ENCODE results near the gene FNDC11.
"Not testable (repeated sequence)": the region's sequence is repeated elsewhere in the genome, so short reads cannot be mapped to it uniquely, and the experiment has no call there.

Gene FNDC11

DNA sequence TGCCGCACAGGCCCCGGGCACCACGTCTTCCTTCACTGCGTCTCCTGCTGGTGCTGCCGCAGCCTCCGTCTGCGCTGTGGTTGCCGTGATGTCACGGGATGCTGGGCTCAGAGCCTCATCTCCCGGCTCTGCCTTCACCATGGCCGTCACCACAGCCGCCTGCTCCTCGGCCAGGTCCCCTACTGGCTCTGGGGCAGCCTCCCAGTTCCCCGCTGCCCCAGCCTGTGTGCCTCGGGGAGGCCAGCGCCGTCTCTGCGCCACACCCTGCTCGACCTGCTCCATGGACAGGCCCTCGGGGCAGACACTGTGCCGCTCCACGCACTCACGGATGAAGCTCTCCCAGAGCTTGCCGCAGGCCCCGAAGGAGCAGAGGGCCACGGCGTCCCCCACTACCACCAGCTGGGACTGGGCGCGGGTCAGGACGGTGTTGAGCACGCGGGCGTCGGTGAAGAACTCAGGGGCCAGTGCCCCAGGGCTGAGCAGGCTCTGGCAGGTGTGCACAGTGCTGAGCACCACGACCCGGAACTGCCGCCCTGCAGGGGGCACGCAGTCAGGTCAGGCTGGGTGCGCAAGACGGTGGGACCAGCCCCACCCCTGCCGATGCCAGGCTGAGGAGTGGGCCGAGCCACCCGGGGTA is 11.9 kb downstream of the FNDC11 start:
- DNase-seq (ENCODE audit: low read depth in 2 of 2, low spot score in 1 of 2): no peak

DNA sequence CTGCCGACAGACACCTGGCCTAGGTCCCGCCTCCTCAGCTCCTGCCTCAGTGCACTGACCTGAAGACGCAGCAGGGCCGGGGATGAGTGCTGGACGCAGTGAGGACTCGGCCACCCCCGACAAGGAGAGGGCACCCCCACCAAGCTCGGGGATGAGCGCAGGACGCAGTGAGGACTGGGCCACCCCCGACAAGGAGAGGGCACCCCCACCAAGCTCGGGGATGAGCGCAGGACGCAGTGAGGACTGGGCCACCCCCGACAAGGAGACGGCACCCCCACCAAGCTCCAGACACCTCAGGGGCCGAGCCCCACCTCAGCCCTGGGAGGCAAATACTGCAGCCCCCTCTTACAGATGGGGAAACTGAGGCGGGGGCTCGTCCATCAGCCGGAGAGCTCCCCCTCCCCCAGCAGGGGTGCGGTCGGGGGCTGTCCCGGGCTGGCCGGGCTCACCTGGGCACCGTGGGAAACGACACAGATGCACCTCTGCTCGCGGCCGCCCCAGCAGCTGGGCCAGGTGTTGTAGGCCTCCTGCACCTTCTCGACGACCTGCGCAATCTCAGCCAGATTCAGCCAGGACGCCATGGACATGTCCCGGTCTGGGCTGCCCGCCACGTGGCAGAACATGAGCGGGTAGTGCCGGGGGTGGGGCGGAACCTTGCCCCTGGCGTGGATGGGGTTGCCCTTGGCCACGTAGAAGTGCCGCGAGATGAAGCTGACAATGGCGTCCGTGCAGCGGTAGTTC is 12.6 kb downstream of the FNDC11 start:
- no peak for DNase-seq (ENCODE audit: low read depth in 2 of 2, low spot score in 1 of 2)

DNA sequence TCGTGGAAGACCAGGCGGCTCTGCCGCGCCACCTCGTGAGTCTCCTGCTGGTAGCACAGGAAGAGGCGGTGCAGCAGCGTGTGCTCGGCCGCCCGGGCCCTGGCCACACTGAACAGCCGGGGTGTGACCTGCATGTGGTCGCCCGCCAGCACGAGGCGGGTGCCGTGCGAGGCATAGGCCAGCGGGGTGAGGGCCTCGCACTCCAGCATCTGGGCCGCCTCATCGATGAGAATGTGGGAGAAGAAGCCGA is 13.1 kb downstream of the FNDC11 start:
- no peak for DNase-seq (ENCODE audit: low read depth in 2 of 2, low spot score in 1 of 2)

DNA sequence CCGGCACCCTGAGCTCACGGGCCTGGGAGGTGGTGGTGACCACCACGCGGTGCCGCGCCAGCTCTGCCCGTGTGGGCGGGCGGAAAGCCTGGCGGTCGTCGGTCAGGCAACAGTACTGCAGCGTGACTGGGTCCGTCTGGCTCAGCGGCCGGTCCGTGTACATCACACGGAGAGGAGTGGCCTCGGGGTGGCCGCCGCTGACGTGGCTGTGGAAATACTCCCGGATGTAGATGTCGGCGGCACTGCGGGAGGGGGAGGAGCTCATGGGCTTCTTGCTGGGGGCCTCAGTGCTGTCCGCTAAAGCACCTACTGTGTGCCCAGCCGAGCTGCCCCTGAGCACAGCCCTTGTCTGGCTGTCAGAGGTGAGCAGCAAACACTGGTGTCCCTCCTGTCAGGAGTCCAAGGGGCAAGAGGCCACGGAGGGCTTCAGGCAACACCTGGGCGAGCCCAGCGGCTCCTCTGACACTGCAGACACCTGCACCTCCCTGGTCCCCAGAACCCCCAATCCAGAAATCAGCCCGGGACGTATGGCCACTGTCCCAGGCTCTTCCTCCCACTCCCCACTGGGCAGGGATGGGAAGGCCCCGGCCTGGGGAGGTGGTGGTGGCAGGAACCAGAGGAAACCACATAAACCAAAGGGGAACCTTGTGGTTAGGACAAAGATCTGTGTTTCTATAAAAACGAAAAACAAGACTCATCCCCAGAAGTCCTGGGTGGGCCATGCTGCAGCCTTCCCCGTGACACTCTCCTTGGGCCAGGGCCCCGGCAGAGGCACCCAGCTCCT is 13.6 kb downstream of the FNDC11 start:
- peak in 1 of 2 donors; percentile 32 for DNase-seq (ENCODE audit: low read depth in 2 of 2, low spot score in 1 of 2)

DNA sequence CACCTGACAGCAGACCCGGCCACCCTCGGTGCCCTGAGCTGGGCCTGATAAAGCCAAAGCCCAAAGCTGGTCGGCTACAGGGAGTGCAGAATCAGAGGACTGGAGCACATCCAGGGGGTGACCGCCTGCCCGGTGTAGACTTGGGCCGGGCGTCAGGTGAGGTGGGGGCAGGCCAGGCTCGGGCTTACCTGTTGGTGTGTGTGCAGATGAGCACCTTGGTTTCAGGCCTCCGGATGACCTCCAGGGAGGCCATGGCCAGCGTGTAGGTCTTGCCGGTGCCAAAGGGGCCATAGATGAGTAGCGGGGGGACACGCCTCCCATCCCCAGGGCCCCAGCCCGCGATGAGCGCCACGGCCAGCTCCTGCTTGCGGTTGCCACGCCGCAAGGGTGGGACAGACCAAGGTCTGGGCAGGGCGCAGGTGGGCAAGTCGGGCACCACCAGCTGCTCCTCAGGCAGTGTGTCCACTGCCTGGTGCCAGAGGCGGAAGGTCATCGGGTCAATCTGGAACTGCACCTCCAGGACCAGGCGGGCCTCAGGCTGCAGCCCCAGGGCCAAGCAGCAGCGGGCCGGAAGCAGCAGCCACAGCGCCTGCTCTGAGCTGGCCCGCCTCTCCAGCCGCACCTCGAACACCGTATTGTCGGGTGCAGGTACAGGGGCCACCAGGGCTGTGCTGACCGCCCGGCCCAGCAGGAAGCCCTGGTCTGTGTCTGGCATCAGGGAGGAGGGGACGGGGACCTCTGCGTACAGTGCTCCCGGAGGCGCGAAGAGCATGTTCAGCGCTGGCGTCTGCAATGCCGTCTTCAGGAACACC is 14.4 kb downstream of the FNDC11 start:
- no peak for DNase-seq (ENCODE audit: low read depth in 2 of 2, low spot score in 1 of 2)

DNA sequence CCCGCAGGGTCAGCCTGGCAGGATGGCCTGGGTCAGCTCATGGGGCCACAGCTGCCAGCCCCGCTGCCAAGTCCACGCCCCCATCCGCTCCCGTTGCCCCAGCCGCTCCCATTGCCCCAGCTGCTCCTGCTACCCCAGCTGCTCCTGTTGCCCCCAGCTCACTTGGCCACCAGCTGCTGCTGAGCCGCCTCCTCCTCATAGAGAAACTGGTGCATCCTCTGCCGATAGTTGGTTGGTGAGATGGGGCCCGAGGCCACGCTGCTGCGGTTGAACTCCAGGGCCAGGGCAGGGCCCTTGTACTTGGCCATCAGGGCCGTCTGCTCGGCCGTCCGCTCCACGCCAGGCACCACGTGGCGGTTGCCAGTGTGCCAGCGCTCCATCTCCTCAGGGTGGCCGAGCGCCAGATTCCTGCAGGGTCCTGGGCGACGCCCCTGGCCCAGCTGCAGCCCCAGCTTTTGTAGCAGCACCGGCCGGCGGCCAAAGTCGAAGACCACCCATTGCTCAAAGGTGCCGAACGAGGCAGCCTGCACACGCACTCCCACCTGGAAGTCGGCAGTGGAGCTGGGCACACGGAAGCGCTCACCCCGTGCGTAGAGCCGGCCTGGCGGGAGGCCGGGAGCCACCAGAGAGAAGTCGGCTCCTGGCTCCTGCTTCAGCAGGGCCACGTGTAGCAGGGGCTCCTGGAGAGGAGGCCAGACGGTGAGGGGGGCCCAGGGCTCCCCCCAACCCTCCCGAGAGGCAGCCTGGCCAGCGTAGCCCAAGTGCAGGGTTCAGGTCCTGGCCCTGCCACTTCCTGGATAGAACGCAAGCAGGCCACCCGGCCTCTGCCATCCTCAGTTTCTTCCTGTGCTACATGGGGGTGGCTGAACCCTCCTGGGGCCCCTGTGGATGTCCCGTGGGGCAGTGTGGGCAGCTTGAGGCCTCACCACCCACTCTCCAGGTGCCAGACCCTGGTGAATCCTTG is 15.3 kb downstream of the FNDC11 start:
- no peak for DNase-seq (ENCODE audit: low read depth in 2 of 2, low spot score in 1 of 2)

DNA sequence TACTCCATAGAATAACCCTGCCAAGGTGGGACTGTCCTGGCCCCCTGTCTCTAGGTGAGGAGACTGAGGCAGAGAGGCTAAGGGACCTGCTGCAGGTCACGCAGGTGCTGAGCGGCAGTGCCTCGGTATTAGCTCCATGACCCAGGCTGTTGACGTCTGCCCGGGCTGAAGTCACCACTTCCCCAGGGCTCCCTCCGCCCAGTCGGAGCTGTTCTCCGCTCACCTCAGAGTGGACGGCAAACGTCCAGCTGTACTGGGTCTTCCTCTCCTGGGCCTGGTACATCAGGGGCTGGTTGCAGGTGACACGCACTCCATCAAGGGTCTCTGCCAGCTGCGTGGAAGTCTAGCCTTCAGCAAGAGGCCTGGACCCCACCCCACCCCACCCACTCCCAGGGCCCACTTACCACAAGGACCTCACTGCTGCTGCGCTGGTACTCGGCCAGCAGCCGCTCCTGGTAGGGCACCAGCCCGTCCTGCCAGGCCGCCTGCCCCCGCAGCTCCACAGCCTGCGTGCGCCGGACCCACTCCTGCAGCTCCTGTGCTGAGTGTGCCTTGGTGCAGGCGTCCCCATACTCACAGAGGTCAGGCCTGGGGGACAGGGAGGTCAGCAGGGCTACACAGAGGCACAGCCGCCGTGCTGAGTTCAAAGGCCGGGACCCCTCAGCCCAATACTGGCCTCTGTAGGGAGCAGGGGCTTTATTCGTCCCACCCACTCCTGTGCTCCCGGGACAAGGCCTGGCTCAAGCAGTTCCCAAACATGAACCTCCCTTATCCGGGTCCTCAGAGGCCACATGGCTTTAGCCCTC is 16.5 kb downstream of the FNDC11 start:
- no peak for DNase-seq (ENCODE audit: low read depth in 2 of 2, low spot score in 1 of 2)

DNA sequence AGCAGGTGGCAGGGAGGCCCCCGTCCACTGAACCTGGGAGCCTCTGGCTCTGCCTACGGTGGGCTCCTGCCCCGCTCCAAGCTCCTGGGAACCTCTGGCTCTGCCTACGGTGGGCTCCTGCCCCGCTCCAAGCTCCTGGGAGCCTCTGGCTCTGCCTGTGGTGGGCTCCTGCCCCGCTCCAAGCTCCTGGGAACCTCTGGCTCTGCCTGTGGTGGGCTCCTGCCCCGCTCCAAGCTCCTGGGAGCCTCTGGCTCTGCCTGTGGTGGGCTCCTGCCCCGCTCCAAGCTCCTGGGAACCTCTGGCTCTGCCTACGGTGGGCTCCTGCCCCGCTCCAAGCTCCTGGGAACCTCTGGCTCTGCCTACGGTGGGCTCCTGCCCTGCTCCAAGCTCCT is 17.1 kb downstream of the FNDC11 start:
- not testable (repeated sequence) for DNase-seq (ENCODE audit: low read depth in 2 of 2, low spot score in 1 of 2)

DNA sequence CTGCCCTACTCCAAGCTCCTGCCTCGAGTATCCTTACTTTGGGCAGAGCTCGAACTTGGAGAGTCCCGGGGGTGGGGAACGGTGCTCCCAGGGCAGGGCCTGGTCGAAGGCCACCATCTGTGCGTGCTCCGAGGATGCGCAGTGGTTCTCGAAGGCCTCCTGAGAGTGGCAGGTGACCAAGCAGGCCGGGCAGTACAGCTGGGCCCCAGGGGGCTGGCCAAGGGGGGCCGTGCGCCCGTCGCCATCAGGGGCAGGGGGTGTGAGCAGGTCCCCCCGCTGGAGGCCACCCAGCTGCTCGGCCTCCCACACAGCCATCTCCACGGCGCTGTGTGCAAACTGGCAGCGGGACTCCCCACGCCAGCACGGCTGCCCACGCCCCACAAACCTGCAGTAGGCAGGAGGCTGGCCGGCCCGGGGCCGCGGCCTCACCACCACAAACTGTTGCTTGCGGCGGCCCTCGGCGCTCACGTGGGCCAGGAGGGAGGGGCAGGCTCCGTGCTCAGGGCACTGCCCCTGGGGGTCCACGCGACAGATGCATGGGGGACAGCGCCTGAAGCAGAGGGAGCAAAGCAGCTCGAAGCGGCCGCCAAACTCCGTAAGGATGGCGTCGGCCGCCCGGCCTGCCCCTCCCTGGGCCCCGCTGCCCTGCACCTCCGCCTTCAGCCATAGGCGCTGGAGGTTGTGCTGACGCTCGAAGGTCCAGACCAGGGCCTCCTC is 18.3 kb downstream of the FNDC11 start:
- DNase-seq (ENCODE audit: low read depth in 2 of 2, low spot score in 1 of 2): no peak

DNA sequence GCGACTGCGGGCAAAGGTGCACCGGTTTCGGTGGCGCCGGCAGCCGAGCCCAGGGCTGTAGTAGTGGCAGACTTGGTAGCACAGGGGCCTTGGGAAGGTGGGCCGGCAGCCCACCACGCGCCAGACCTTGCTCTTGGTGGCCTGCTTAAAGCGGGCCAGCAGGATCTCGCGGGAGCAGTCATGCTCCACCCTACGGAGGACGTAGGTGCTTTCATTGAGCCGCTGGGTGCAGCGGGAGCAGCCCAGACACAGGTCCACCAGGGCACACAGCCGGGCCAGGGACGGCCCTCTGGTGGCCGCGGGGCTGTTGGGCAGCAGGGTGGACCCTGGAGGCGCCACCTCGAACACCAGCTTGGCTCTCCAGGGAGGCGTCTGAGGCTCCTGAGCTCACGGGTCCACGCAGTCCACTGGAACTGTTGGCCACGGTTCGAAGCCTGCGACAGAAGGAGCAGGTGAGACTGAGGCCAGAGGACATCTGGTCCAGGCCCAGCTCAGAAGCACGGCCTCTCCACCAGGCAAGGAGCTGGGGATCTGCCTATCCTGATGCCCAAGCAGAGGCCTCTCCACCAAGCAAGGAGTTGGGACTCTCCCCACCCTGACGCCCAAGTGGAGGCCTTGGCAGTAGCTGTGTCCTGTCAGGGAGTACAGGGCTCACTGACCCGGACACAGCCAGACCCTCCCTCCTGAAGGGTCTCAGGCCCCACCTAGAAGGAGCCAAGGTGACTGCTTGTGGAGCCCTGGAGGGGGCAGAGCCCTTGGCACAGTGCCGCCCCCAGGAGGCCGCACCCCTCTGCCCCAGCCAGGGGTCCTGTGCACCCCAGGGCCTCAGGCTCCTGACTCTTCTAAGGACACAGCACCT is 19.1 kb downstream of the FNDC11 start:
- DNase-seq (ENCODE audit: low read depth in 2 of 2, low spot score in 1 of 2): no peak

DNA sequence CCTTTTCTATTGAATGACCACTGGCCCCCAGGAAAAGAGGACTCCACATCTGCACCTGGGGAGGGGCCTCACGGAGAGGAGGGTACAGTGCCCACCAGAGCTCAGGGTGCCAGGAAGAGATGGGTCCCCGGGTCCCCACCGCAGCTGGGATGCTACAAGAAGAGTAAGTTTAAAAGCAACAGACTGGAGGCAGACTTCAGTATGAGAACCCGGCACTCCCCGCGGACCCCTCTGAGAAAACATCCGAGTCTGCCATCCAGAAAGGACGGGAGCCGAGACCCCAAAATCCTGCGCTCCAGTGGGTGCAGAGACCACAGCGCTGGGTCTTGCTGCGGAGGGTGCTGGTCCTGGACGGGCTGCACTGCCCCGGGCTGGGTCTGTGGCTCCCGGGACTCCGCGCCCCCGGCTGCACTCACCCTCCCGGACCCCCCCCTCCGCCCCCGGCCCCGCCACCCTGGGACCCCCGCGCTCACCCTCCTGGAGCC is 19.7 kb downstream of the FNDC11 start:
- no peak for DNase-seq (ENCODE audit: low read depth in 2 of 2, low spot score in 1 of 2)

DNA sequence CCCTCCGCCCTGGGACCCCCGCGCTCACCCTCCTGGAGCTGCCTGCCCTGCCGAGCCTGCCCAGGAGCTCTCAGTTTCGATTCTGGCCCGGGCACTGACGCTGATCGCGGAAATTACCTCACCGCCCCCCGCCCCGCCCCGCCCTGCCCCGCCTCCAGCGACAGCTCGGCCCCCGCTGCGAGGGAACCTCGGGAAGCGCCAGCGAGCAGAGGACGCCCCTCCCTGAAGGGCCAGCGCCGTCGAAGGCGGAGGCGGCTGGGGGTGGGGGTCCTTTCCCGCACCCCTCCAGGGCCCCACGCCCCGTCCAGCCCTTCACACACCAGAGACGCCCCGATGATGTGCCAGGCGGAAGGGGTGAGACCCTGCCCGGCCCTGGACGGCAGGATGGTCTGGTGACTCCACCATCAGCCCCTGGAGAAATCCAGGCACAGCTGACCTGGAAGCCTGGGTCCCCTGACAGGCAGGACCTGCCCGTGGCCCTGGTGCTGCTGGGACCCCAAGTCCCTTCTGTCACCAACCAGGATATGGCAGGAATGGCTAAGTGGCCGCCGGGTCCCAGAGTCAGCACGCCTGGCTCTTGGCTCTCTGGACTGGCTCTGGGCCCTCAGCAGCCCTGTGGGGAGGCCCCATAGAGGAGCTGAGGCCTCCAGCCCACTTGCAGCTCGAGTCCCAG is 20.3 kb downstream of the FNDC11 start, which contains the start of gene HELZ2:
HELZ2 (minus strand) TSS at position 84 of the 673 bp plus-strand sequence. CDS start 1,854 bp downstream, outside the sequence.
- peak; percentile 43 to 55 for DNase-seq (ENCODE audit: low read depth in 2 of 2, low spot score in 1 of 2)

DNA sequence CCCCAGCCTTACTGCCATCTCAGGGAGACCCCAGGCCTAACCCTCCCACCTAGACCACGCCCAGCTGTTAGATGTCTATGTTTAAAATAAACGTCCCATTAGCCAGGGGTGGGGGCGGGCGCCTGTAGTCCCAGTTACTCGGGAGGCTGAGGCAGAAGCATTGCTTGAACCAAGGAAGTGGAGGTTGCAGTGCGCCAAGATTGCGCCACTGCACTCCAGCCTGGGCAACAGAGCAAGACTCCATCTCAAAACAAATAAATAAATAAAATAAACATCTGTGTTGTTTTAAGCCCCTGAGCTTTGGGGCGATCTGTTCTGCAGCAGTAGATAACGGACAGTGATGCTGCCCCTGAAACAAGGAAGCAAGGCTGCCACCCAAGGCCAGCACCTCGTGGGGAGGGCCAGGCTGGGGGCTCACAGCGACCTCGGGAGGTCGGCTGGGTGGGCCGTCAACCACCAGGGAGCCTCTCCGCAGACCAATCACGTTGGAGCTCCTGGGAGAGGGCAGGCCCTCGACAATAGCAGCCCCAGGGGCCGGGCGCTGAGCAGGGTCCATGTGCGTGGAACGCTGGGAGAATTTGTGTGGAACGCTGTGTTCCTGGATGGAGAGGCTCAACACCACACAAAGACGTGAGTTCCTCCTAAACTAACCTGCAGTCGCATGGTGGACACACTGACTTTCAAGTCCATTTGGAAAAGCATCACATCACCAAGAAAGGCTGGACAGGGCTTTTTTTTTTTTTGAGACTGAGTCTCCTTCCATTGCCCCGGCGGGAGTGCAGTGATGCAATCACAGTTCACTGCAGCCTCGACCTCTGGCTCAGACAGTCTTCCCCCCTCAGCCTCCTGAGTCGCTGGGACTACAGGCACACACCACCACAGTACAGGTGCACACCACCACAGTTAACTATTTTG is 21.1 kb downstream of the FNDC11 start:
- DNase-seq (ENCODE audit: low read depth in 2 of 2, low spot score in 1 of 2): no peak

DNA sequence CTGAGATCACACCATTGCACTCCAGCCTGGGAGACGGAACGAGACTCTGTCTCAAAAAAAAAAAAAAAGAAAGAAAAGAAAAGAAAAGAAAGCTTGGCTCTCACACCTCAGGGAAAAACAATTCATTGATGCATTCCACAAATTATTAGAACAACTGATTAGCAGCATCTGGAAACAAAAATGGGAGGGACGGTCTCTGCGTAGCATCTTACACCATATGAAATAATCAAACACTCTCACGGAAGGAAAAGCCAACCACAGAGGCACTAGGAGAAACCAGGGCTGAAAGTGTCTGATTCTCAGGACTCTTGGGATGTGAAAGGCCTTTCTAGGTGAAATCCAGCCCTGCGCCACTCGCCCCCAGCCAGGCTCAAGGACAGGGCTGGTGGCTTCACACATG is 22.4 kb downstream of the FNDC11 start:
- no peak for DNase-seq (ENCODE audit: low read depth in 2 of 2, low spot score in 1 of 2)

DNA sequence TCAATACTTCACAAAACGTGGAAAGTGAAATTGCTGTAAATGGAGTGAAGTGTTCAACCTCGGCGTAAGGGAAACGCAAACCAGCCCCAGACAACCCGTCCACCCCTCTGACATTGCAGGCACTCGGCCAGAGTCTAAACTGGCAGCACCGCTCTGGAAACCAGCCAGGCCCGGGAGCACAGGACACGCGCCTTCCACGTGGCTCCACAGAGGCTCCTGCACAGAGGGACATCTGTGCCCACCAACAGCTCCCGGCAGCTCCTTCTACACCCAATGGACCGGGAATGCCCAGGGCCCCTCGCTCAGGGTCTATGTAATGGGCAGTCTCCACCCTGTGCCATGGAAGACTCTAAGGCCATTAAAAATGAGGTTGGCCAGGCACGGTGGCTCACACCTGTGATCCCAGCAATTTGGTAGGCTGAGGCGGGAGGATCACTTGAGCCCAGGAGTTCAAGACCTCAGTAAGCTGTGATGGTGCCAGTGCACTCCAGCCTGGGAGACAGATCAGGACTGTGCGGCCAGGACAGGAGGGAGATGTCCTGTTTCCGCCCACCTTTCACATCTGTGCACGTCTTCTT is 23.4 kb downstream of the FNDC11 start:
- DNase-seq (ENCODE audit: low read depth in 2 of 2, low spot score in 1 of 2): no peak

All from stimulated activated CD8-positive, alpha-beta memory T cell treated with anti-CD3 and anti-CD28 coated beads, Interleukin-4, amount 100 ng/mL, for 4 hours (primary cell).